Smooth muscle cell (in vitro differentiated cells): ENCODE results near the gene ESYT1. TPM values are rescaled to one million over a fixed set of nuclear protein-coding genes. Genes with fewer than 3 reads are reported as not detected.

Experiments used
- DNase-seq: peaks from one replicate; lab custom pipeline; 2025; ENCODE audit not compliant: unreplicated experiment; lab: John Stamatoyannopoulos, UW
- H2AFZ ChIP-seq: fragments of 200-600 bp; sonication (generic); 2 replicates; pipeline ENCODE4 v1.6.0; 2016; ENCODE audit warnings: antibody characterized with exemption, low read depth, mild to moderate bottlenecking
- H3F3A ChIP-seq: fragments of 200-600 bp; sonication (generic); 2 replicates; pipeline ENCODE4 v1.6.0; 2017; ENCODE audit warnings: antibody characterized with exemption, low read depth
- H3K27ac ChIP-seq: fragments of 200-600 bp; sonication (generic); 2 replicates; pipeline ENCODE4 v1.5.1; 2016; ENCODE audit warnings: low read depth, mild to moderate bottlenecking
- H3K27me3 ChIP-seq: fragments of 200-600 bp; sonication (generic); 2 replicates; pipeline ENCODE4 v1.6.1; 2016; ENCODE audit warnings: low read depth, mild to moderate bottlenecking
- H3K36me3 ChIP-seq: fragments of 200-600 bp; sonication (generic); 2 replicates; pipeline ENCODE4 v1.5.1; 2016; ENCODE audit warnings: low read depth
- H3K4me1 ChIP-seq: fragments of 200-600 bp; sonication (generic); 2 replicates; pipeline ENCODE4 v1.5.1; 2016; ENCODE audit warnings: low read depth
- H3K4me2 ChIP-seq: fragments of 200-600 bp; sonication (generic); 2 replicates; pipeline ENCODE4 v1.6.0; 2016; ENCODE audit warnings: mild to moderate bottlenecking
- H3K4me3 ChIP-seq: fragments of 200-600 bp; sonication (generic); 2 replicates; pipeline ENCODE4 v1.5.1; 2016; ENCODE audit warnings: mild to moderate bottlenecking
- H3K79me2 ChIP-seq: fragments of 200-600 bp; sonication (generic); 2 replicates; pipeline ENCODE4 v1.6.0; 2016; ENCODE audit warnings: low read depth, mild to moderate bottlenecking
- H3K9ac ChIP-seq: fragments of 200-600 bp; sonication (generic); 2 replicates; pipeline ENCODE4 v1.6.0; 2016; ENCODE audit warnings: low read depth
- H3K9me3 ChIP-seq: fragments of 200-600 bp; sonication (generic); replicated peaks from 2 replicates; pipeline ENCODE4 v1.5.1; 2016; ENCODE audit warnings: low read depth
- H4K20me1 ChIP-seq: fragments of 200-600 bp; sonication (generic); 2 replicates; pipeline ENCODE4 v1.6.0; 2016; ENCODE audit warnings: low read depth
- WGBS: methylation state at CpG from one replicate; pipeline ENCODE4 v1.1.7; 2016; ENCODE audit warnings: low lambda C conversion rate; 5-methylcytosine and 5-hydroxymethylcytosine counted together
- polyA plus RNA-seq: library from polyadenylated mRNA; unstranded; fragments of >200 nt; fragmentation: Nextera tagmentation; extraction: Ambion mirVana; gene quantifications from 2 replicates; pipeline ENCODE4 v1.2.1, GENCODE V29; 2016
- total RNA-seq: library from RNA; depleted of rRNA; stranded (reverse); fragments of >200 nt; gene quantifications from 2 replicates; pipeline ENCODE4 v1.2.3, GENCODE V29; 2014
- TF ChIP-seq, protein P1 (sequence below): fragments of 200-600 bp; sonication (generic); IDR thresholded peaks from 2 replicates; pipeline ENCODE4 v1.5.1; 2017; ENCODE audit warnings: borderline replicate concordance, mild to moderate bottlenecking, antibody characterized with exemption; ENCODE audit not compliant: insufficient read depth, poor library complexity, severe bottlenecking

The ESYT1 gene
- total and polyA plus RNA-seq, 2 experiments from 2014 or later, result 69.5 to 76.0 TPM

DNA sequence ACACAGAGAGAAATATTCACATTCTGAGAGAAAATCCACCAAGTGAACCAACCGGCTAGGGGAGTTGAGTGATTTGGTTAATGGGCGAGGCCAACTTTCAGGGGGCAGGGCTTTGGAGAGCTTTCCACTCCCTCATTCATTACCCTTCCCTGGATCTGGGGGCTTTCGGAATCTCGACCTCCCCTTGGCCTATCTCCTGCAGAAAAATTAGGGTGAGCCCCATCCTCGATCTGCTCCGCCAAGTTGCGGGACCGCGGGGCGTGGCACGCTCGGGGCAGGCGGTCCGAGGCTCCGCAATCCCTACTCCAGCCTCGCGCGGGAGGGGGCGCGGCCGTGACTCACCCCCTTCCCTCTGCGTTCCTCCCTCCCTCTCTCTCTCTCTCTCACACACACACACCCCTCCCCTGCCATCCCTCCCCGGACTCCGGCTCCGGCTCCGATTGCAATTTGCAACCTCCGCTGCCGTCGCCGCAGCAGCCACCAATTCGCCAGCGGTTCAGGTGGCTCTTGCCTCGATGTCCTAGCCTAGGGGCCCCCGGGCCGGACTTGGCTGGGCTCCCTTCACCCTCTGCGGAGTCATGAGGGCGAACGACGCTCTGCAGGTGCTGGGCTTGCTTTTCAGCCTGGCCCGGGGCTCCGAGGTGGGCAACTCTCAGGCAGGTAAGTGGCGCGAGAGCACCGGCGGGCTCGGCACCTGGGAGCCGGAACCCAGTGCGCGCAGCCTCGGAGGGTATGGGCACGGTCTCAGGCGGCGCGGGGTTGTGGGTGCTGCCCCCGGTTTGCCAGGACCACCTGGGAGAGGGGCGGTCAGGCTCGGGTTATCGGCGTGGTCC is 48.1 kb upstream of the ESYT1 start, which contains the start of gene ERBB3:
Gene ERBB3 (plus strand): TSS at position 443 of the 833 bp plus-strand sequence. CDS start 136 bp downstream, at position 579.
- Histone ChIP-seq H3K27me3 (peaks cover 10% of the 10 kb centered on the region), H3K9me3 (no peaks in the 10 kb centered on the region), H3K4me1 (peaks cover 3% of the 10 kb centered on the region), H3K36me3 (no peaks in the 10 kb centered on the region), H3K4me3 (peak within 1 kb of the TSS; percentile 56), H3K27ac (peak within 1 kb of the TSS; percentile 26), H4K20me1 (no peaks in the 10 kb centered on the region), H2AFZ (peak within 1 kb of the TSS; percentile 86), H3K9ac (peak within 1 kb of the TSS; percentile 16), H3K4me2 (peak within 1 kb of the TSS; percentile 82), H3K79me2 (no peaks in the 10 kb centered on the region), H3F3A (no peaks in the 10 kb centered on the region)
- peak; percentile 55 for DNase-seq
- TF ChIP-seq, protein P1, sequence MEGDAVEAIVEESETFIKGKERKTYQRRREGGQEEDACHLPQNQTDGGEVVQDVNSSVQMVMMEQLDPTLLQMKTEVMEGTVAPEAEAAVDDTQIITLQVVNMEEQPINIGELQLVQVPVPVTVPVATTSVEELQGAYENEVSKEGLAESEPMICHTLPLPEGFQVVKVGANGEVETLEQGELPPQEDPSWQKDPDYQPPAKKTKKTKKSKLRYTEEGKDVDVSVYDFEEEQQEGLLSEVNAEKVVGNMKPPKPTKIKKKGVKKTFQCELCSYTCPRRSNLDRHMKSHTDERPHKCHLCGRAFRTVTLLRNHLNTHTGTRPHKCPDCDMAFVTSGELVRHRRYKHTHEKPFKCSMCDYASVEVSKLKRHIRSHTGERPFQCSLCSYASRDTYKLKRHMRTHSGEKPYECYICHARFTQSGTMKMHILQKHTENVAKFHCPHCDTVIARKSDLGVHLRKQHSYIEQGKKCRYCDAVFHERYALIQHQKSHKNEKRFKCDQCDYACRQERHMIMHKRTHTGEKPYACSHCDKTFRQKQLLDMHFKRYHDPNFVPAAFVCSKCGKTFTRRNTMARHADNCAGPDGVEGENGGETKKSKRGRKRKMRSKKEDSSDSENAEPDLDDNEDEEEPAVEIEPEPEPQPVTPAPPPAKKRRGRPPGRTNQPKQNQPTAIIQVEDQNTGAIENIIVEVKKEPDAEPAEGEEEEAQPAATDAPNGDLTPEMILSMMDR, result no peak
- WGBS, result under 1% methylated on average over 45 of the region's 59 CpGs

DNA sequence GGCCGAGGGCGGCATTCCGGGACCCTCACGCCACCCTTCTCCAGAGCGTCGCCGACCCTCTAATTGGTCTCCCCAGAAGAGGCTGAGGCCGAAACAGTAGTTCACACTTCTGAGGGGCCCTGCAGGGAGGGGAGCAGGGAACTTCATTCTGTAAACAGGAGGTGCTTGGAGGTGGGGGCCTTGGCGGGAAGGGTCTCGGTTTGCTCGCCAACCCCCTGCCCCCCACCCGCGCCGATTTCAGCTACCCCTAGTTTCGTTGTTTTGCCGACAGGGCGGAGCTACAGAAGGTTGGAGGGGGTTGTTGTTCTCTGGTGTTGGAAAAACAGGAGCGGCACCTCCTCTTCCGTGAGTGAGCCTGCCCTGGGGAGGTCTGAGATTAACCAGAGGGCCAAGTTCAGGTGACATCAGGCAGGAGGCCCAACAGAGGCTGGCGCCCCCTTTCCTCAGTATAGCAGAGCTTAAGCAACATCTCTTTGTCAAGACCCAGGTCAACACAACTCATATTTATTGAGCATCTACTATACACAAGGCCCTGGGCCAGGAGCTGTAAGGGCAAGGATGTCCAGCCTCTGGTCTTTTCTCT is 47.4 kb upstream of the ESYT1 start:
- TF ChIP-seq, protein P1, result no peak
- Histone ChIP-seq H2AFZ (peak overlapping the region; percentile 25), H3K27ac (peak overlapping the region; percentile 26), H4K20me1 (no peaks in the 10 kb centered on the region), H3K79me2 (no peaks in the 10 kb centered on the region), H3K4me2 (peak overlapping the region; percentile 82), H3K27me3 (peaks cover 10% of the 10 kb centered on the region), H3K4me1 (peaks cover 3% of the 10 kb centered on the region), H3K4me3 (peak overlapping the region; percentile 56), H3F3A (no peaks in the 10 kb centered on the region), H3K9me3 (no peaks in the 10 kb centered on the region), H3K9ac (peak overlapping the region; percentile 16), H3K36me3 (no peaks in the 10 kb centered on the region)
- WGBS, result 12% methylated on average over 20 of the region's 20 CpGs
- DNase-seq, result no peak

DNA sequence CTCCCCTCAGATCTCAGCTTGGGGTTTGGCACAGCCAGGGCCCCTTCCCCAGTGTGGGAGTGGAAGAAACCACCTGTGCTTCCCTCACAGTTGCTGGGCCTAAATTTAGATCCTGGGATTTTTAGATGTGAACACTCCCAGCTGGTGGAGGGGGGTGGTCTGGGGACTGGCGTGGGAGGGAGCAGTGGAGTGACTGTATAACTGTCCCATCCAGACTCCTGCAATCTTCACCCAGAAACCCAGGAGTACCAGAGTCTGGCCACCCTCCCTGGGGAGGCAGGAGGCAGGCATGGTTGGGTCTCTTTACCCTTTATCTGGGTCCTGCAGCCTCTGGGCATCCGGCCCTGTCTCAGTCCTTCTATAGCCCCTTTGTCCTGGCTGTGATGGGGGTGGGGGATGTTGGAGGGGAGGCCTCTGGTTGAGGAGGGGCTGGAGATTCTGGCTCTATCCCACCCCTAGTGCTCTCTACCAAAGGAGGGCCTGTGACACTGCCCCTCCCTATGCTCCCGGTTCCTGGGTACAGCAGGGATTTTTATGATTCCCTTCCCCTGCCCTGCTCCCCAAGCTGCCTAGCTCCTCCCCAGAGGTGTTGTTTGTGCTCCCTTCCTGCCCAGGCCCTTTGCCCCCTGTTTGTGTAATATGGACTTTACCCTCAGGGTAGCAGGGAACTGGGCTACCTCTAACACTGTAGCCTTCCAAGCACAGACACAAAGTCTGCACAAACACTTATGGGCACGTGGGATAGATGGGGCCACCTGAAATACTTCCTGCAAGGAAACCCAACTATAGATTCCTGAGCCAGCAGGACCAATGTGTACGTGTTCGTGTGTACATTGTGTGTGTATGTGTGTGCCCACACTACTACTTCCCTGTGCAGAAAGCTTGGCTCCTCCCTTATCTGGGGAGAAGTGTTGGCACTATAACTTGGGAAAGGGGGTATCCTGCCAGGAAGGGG is 46.4 kb upstream of the ESYT1 start:
- Histone ChIP-seq H3K9me3 (no peaks in the 10 kb centered on the region), H3K79me2 (no peaks in the 10 kb centered on the region), H3K36me3 (no peaks in the 10 kb centered on the region), H3K4me2 (peak overlapping the region; percentile 82), H3K27me3 (peaks cover 10% of the 10 kb centered on the region), H3K4me1 (peaks cover 3% of the 10 kb centered on the region), H2AFZ (no peak overlapping the region), H3K27ac (no peak overlapping the region), H3F3A (no peaks in the 10 kb centered on the region), H3K4me3 (peak overlapping the region; percentile 56), H4K20me1 (no peaks in the 10 kb centered on the region), H3K9ac (no peak overlapping the region)
- 76% methylated on average over 6 of the region's 6 CpGs for WGBS
- TF ChIP-seq, protein P1, result no peak
- no peak for DNase-seq
